ENCODE data around the gene PLEKHN1.

DNA sequence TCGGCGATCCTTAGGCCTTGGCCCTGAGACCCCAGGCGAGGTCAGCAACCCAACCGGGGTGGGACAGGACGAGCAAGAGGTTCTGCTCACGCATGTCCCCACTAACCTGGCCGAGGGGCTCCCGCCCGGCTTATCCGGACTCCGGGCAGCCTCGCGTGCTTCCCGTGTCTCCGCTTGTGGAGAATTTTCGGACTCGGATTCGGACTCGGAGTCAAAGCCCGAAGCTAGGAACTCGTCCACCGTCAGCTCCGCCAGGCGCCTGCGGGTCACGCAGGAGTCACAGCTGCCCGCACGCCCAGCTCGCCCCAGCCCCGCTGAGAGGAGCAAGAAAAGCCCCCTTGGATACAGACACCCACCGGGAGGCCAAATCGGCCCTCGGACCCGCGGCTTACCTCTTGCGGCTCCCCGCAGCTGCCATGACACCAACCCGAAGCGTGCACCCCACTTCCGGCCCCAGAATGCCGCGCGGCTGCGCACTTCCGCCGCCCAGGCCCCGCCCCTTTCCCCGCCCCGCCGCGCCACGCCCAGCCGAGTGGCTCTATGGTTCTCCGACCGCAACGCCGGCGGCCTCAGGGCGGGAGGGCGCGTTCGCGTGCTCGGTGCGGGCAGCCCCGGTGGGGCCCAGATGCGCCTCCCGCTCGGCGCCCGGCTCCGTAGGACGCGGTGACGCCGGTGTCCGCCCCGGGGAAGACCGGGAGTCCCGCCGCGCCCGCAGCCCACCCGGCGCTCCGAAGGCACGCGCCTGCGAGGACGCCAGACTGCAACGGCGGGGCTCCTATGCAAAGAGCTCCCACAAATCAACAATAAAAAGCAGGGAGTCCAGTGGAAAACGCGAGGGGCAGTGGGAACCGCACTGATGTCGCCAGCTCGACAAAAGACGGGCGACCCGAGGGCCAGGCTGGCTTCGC, 7.2 kb upstream of the PLEKHN1 start, which contains the start of gene NOC2L:
- TF ChIP-seq RFX5 (IDR thresholded peaks at IDR 0.05; ENCODE audit: low read length) (no peak), YY1 (IDR thresholded peaks at IDR 0.05; ENCODE audit: low read depth) (peak; percentile 87), POLR2AphosphoS5 (IDR thresholded peaks at IDR 0.05; ENCODE audit: low read depth, low read length) (peak; percentile 81), GABPA (IDR thresholded peaks at IDR 0.05; ENCODE audit: low read depth) (peak; percentile 86), EP300 (IDR thresholded peaks at IDR 0.05; ENCODE audit: borderline replicate concordance in 1 of 2, low read depth in 1 of 2, low read length in 1 of 2) (no peak)
- TF ChIP-seq, protein P1, sequence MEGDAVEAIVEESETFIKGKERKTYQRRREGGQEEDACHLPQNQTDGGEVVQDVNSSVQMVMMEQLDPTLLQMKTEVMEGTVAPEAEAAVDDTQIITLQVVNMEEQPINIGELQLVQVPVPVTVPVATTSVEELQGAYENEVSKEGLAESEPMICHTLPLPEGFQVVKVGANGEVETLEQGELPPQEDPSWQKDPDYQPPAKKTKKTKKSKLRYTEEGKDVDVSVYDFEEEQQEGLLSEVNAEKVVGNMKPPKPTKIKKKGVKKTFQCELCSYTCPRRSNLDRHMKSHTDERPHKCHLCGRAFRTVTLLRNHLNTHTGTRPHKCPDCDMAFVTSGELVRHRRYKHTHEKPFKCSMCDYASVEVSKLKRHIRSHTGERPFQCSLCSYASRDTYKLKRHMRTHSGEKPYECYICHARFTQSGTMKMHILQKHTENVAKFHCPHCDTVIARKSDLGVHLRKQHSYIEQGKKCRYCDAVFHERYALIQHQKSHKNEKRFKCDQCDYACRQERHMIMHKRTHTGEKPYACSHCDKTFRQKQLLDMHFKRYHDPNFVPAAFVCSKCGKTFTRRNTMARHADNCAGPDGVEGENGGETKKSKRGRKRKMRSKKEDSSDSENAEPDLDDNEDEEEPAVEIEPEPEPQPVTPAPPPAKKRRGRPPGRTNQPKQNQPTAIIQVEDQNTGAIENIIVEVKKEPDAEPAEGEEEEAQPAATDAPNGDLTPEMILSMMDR (IDR thresholded peaks at IDR 0.05): no peak
- TF ChIP-seq, protein P2, sequence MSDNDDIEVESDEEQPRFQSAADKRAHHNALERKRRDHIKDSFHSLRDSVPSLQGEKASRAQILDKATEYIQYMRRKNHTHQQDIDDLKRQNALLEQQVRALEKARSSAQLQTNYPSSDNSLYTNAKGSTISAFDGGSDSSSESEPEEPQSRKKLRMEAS (IDR thresholded peaks at IDR 0.05; ENCODE audit: low read depth): peak; percentile 84

Measured in SK-N-SH (cell line).